ENCODE results near the gene PAWR. TPM values are rescaled to one million over a fixed set of nuclear protein-coding genes. Genes with fewer than 3 reads are reported as not detected.

The PAWR gene
- total and polyA plus RNA-seq, 2 donors from 2014 or later = 30.7 to 69.2 TPM

DNA sequence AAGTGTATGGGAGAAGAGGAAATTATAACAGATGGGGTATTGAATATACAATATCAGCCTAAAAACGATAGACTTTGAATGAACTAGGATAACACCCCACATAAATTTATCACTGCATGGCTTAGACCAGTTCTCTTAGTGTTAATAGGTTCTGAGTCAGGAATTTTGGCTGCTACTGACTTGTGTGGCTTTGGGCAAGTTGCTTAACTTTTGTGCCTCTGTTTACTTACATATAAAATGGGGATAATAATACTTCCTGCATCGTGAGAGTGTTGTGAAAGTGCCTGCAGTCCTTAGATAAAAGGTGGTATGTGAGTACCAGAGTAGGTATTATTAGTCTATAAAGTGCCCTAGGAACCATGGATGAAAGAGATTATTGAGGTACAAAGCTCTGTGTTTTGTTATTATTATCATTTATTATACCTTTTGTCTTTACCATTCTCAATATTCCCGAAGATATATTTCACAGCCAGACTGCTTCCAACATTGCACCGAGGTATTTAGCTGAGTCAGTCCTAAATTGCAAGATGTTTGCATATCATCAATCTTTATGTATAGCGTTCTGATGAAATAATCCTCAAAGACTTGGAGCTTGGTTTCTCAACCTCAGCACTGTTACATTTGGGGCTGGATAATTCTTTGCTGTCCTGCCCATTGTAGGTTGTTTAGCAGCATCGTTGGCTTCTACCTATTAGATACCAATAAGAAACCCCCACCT is 2.3 kb upstream of the PAWR start:
- Histone ChIP-seq H3K27ac (ENCODE audit: low read depth in 2 of 2, low read length in 2 of 2) (no peak overlapping the region), H3K36me3 (ENCODE audit: control insufficient read depth in 2 of 3, insufficient read depth in 3 of 3, low read length in 3 of 3) (no peaks in the 10 kb centered on the region), H3K9ac (ENCODE audit: low read length in 3 of 3) (peak overlapping the region in 1 of 3 donors; percentile 86), H3K4me3 (ENCODE audit: low read length in 3 of 3) (peak overlapping the region in 1 of 3 donors; percentile 87), H3K9me3 (ENCODE audit: control insufficient read depth in 2 of 3, insufficient read depth in 1 of 3, low read length in 3 of 3) (no peaks in the 10 kb centered on the region), H3K27me3 (ENCODE audit: control insufficient read depth, insufficient read depth, low read length) (no peaks in the 10 kb centered on the region), H3K4me1 (ENCODE audit: control insufficient read depth in 2 of 3, insufficient read depth in 2 of 3, low read depth in 1 of 3, low read length in 3 of 3) (no peaks in the 10 kb centered on the region)
- FAIRE-seq (no peak), DNase-seq (no peak)
- TF ChIP-seq, protein P1, sequence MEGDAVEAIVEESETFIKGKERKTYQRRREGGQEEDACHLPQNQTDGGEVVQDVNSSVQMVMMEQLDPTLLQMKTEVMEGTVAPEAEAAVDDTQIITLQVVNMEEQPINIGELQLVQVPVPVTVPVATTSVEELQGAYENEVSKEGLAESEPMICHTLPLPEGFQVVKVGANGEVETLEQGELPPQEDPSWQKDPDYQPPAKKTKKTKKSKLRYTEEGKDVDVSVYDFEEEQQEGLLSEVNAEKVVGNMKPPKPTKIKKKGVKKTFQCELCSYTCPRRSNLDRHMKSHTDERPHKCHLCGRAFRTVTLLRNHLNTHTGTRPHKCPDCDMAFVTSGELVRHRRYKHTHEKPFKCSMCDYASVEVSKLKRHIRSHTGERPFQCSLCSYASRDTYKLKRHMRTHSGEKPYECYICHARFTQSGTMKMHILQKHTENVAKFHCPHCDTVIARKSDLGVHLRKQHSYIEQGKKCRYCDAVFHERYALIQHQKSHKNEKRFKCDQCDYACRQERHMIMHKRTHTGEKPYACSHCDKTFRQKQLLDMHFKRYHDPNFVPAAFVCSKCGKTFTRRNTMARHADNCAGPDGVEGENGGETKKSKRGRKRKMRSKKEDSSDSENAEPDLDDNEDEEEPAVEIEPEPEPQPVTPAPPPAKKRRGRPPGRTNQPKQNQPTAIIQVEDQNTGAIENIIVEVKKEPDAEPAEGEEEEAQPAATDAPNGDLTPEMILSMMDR (IDR thresholded peaks at IDR 0.05; ENCODE audit: borderline replicate concordance, extremely low read depth, insufficient read depth) = no peak
- intact Hi-C loops (cut with DNase I) = no loop called here

DNA sequence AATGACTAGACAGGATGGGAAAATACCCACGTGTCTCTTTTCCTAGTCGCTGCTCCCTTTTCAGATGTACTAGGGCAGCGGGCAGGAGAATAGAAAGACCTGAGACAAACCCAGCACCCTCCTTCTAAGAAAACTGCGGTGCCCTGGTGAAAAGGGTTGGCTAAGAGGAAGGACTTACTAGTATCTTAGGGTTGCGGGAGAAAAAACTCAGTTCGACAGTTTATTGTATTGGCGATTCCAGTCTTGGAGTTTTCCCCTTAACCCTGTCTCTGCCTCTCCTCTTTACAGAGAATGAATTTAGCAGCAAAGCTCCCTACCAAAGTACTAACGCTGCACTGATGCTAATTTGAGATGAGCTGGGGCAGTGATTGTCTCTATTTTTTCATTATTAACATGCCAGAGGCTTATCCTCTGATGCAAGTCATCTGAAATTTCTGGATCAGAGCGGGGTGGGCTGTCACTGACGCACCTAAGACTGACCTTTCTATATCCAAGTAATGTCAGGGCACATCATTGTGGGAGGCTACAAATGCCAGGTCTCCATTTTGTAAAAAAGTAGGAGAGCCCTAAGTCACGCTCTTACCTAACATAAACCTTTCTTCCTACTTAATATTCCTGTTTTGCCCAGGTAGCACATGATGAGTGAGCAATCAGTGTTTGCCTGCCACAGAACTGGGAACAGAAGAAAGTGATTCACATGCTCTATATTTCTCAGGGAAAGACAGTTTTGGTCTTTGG is 916 bp upstream of the PAWR start:
- H3K9me3 ChIP-seq (ENCODE audit: control insufficient read depth in 2 of 3, insufficient read depth in 1 of 3, low read length in 3 of 3) = no peaks in the 10 kb centered on the region
- no peak for FAIRE-seq
- TF ChIP-seq, protein P1 (IDR thresholded peaks at IDR 0.05; ENCODE audit: borderline replicate concordance, extremely low read depth, insufficient read depth) = no peak
- peak overlapping the region; percentile 87 to 95 for H3K27ac ChIP-seq (ENCODE audit: low read depth in 2 of 2, low read length in 2 of 2)
- H3K27me3 ChIP-seq (ENCODE audit: control insufficient read depth, insufficient read depth, low read length) = no peaks in the 10 kb centered on the region
- H3K9ac ChIP-seq (ENCODE audit: low read length in 3 of 3) = peak overlapping the region; percentile 76 to 89 (median 86)
- peak overlapping the region; percentile 87 to 92 (median 89) for H3K4me3 ChIP-seq (ENCODE audit: low read length in 3 of 3)
- H3K4me1 ChIP-seq (ENCODE audit: control insufficient read depth in 2 of 3, insufficient read depth in 2 of 3, low read depth in 1 of 3, low read length in 3 of 3) = no peaks in the 10 kb centered on the region
- DNase-seq = peak in 1 of 5 donors; percentile 28
- intact Hi-C loops (cut with DNase I) = no loop called here
- no peaks in the 10 kb centered on the region for H3K36me3 ChIP-seq (ENCODE audit: control insufficient read depth in 2 of 3, insufficient read depth in 3 of 3, low read length in 3 of 3)

DNA sequence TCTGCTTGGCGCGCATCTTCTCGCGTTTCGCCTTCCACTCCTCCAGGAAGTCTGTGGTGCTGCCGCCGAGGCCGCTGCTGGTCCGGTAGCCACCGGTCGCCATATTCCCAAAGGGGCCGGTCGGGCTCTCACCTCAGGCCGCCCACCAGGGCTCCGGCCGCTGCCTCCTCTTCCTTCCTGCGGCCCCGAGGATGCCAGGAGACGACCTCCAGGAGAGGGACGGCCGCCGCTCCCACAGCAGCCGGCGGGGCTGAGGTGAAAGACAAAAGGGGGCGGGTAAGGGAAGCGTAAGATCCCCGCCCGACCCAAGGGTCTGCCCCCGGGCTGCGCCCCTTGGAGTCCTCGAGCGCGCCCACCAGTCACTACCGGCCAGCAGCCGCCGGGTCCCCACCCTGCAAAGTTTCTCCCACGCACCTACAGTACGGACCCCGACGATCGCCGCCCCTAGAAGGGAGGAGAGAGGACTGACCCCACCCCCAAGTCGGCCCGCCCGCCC is 574 bp downstream of the PAWR start:
- peak overlapping the region; percentile 94 to 98 for H3K27ac ChIP-seq (ENCODE audit: low read depth in 2 of 2, low read length in 2 of 2)
- peak overlapping the region; percentile 76 to 95 (median 94) for H3K4me3 ChIP-seq (ENCODE audit: low read length in 3 of 3)
- DNase-seq (peak in 1 of 5 donors; percentile 85), FAIRE-seq (no peak)
- peaks cover 0 to 11% (median 0%) of the 10 kb centered on the region in 3 donors for H3K4me1 ChIP-seq (ENCODE audit: control insufficient read depth in 2 of 3, insufficient read depth in 2 of 3, low read depth in 1 of 3, low read length in 3 of 3)
- H3K9me3 ChIP-seq (ENCODE audit: control insufficient read depth in 2 of 3, insufficient read depth in 1 of 3, low read length in 3 of 3) = no peaks in the 10 kb centered on the region
- H3K27me3 ChIP-seq (ENCODE audit: control insufficient read depth, insufficient read depth, low read length) = no peaks in the 10 kb centered on the region
- no peaks in the 10 kb centered on the region for H3K36me3 ChIP-seq (ENCODE audit: control insufficient read depth in 2 of 3, insufficient read depth in 3 of 3, low read length in 3 of 3)
- peak overlapping the region in 2 of 3 donors; percentile 79 to 89 for H3K9ac ChIP-seq (ENCODE audit: low read length in 3 of 3)
- TF ChIP-seq, protein P1 (IDR thresholded peaks at IDR 0.05; ENCODE audit: borderline replicate concordance, extremely low read depth, insufficient read depth) = no peak
- intact Hi-C loops (cut with DNase I) = no loop called here

Data from kidney (tissue), 14 donors.